ENCODE data around the gene G6PC1.

- TF ChIP-seq POLR2AphosphoS5 (IDR thresholded peaks at IDR 0.05; ENCODE audit: low read depth, low read length) (no peak), MAX (IDR thresholded peaks at IDR 0.05) (no peak)
Observed at GRCh38 chr17:42871647-42872046, 29.0 kb upstream of the G6PC1 start.
